Stimulated activated CD8-positive, alpha-beta memory T cell treated with anti-CD3 and anti-CD28 coated beads, Interleukin-2, amount 100 ng/mL, for 1 hour (primary cell): ENCODE results near the gene CYP11A1.

Experiments used
- DNase-seq, 2 donors: peaks; one replicate each; pipeline ENCODE4 v3.0.0-alpha.2; 2020; ENCODE audit warnings: low read depth in 2 of 2

Gene CYP11A1

DNA sequence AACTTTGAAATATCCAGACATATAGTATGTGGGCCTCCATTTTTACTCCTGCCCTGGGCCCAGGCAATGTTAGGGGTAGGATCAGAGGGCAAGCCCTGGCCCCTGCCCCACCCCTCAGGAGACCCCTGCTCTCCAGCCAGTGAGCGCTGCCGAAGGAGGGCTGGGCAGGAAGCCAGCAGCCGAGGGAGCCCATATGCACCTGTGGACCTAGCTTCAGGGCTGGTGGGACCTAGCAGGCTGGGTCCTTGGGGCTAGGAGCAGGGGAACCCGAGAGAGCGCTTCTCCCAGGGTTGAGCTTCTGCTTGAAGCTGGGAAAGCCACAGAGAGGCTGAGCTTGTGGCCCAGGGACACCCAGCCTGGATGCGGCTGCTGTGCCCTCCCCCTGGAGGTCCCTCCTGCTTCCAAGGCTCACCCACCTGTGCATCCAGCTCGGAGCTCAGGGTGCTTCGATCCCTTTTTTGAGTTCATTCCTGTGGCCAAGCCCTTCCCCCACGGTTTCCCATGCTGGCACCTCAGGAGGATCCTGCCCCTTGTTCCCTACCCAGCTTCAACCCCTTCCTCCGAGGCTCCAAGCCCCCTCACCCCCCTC is 21.0 kb upstream of the CYP11A1 start:
- DNase-seq: no peak

GRCh38 chr15:74387621-74388362 is 20.3 kb upstream of the CYP11A1 start:
- DNase-seq: no peak

GRCh38 chr15:74387141-74387541 is 19.7 kb upstream of the CYP11A1 start:
- no peak for DNase-seq

DNA sequence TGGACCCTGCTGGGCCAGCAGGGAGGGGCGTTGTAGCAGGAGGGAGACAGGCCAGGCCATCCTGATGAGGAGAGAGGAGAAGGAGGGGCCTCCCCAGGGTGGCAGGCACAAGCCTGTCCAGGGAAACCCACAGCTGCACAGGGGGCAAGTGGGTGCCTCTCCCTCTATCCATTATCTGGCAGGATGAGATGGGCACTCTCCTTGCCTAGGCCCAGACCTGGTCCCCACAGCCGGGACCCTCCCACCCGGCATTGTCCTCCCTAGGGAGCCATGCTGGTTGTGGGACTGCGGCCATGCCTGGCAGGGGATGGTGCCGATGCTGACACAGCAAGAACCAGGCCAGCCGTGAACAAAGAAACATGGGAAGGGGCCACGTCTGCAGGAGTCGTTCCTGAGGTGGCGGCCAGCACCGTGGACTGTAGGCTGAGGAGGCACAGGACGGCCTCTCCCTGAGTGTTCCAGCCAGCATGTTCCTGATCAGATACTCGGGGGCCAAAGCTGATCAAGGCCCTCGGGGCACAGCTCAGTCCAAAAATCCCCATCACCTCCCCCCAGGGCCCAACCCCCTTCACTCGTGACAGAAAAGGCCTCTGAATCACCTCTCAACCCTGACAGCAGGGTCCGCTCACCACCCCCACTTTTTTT is 19.2 kb upstream of the CYP11A1 start:
- no peak for DNase-seq

GRCh38 chr15:74385733-74386132 is 18.3 kb upstream of the CYP11A1 start:
- DNase-seq: no peak

GRCh38 chr15:74384881-74385643 is 17.6 kb upstream of the CYP11A1 start:
- DNase-seq: peak in 1 of 2 donors; percentile 27

DNA sequence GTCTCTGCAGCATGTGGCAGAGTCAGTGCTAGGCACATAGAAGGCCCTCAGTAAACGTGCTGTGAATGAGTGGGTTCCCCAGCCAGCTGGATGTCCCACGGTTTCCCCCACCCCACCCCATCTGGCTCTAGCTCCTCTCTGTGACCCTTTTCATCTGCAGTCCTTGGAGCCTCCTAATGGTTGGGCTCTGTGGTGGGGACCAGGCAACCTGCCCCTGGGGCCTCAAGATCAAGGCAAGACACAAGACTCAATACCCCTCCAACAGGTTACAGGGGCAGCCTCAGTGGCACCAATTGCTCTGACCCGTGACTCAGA is 17.1 kb upstream of the CYP11A1 start:
- no peak for DNase-seq

DNA sequence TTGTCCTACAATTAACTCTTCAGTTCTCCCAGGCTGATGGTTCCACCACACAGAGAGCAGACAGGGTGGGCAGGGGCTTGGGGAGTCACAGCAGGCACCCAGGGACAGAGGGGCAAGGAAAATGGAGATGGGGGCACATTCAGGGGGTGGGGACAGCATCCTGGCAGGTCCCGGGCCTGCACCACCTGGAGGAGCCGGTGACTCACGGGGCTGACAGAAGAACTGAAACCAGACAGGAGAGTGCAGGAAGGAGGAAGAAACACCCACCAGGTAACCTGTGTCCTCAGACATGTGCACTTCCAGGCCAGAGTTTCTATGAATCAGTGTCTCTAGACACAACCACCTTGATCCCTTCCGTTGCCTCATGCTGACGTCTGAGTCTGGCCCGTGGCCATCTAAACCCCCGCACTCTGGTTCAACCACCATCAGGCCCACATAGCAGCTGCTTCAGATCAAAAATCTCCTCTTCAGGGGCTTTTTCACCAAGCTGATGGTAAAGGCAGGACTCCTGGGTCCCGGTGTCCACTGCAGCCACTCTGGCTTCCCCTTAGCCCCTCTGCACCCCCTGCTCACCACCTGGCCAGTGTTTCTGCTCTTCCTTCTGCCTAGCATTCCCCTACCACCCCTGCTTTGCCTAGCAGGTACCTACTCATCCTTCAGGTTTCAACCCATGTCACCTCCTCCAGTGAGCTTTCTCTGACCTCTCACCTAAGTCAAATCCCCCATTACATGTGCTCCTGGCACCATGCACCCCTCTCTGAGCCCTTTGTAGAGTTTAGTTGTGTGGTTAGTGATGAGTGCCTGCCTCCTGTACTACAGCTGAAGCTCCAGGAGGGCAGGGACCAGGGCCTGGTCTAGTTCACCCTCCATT is 16.5 kb upstream of the CYP11A1 start:
- DNase-seq: peak; percentile 15 to 32

GRCh38 chr15:74383286-74383685 is 15.8 kb upstream of the CYP11A1 start:
- DNase-seq: no peak

GRCh38 chr15:74382004-74382816 is 14.8 kb upstream of the CYP11A1 start:
- DNase-seq: peak; percentile 41 to 63

GRCh38 chr15:74381481-74381880 is 14.0 kb upstream of the CYP11A1 start:
- no peak for DNase-seq

DNA sequence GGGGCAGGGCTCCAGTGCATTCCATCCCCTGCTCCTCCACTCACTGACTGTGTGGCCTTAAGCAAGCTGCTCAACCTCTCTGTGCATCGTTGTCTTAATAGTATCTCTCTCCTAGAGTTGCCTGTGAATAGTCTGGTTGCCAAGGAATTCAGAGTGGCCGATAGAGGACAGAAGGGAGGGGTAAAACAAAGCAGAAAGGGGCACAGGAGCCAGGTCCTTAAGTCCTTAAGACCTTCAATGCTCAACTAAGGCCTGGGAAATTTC is 13.7 kb upstream of the CYP11A1 start:
- DNase-seq: no peak

DNA sequence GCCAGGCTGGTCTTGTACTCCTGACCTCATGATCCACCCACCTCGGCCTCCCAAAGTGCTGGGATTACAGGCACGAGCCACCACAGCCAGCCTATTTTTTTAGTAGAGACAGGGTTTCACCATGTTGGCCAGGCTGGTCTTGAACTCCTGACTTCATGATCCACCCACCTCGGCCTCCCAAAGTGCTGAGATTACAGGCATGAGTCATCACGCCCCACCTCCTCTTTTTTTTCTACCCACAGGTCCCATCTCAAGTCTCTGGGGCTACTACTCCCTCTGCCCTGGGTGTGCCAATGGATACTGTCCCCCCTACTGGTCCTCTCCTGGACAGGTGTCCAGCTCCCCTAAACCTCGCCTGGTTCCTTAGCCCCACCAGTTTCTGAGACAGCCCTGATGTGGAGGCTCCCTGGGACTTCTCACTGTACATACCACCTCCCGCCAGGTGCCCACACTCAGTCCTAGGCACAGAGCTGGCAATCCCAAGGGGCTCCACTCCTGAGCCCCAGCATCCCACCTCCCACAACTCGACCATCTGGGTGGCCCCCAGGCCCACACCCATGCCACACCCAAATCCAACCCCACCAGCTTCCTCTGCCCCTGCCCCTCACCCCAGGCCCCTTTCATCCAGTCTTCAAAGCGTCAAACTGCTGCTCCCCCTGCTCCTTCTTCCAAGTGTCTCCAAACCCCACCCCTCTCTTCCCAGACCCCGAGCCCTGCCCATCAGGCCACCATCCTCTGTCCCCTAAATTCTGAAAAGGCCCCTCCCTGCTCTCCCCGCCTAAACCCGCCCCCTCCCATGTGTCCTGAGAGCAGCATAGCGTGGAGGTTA is 13.1 kb upstream of the CYP11A1 start:
- no peak for DNase-seq

GRCh38 chr15:74378848-74379247 is 11.4 kb upstream of the CYP11A1 start:
- no peak for DNase-seq

DNA sequence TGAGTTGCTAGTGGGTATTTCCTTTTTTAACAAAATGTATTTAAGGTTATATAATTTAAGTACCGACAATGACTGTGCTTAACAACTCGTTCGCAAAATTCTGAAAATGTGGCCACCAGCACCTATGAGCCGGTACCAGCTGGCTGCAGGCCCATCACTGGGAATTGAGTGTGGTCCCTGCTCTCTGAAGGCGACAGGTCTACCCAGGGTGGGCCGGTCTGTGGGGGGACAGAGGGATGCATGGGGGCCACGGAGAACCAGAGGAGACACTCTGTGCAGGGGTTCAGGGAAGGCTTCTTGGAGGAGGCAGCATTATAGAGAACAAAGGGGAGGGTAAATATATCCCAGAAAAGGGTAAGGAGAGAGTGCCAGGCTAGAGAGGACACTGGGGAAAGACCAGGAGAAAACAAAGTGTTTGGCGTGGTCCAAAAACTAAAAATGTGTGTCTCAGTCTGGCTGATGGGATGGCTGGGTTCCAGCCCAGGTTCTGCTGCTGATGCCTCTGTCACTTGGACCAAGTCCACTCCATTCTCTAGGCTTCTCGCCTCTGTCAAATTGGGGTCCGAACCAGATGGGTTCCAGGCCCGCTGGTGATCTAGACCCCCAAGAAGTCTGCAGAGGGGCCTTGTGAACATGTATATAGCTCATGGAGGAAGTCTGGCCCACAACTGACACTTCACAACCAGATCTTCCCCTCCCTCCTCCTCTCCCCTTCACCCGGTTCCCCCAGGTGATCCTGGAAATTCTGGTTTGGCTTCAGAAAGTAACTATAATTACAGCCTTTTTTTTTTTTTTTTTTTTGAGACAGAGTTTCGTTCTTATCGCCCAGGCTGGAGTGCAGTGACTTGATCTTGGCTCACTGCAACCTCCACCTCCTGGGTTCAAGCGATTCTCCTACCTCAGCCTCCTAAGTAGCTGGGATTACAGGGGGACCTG is 10.7 kb upstream of the CYP11A1 start:
- no peak for DNase-seq

- DNase-seq: no peak
These were observed 9.6 kb upstream of the CYP11A1 start for GRCh38 chr15:74376825-74377581.

GRCh38 chr15:74376226-74376625 is 8.8 kb upstream of the CYP11A1 start:
- no peak for DNase-seq

DNA sequence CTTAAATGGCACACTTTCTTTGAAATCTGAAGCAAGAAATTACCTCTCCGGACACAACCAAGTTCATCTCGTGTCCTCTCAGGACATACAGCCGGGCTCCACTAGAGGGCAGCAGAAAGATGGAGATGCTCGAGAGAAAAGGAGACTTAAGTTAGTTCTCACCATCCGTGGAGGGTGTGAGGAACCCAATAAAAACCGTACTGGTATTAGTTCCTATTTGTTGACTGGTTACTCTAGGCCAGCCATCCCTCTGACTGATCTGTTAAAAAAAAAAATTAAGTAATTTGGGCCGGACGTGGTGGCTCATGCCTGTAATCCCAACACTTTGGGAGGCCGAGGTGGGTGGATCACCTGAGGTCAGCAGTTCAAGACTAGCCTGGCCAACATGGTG is 7.9 kb upstream of the CYP11A1 start:
- DNase-seq: peak; percentile 61 to 72
